HepG2 (cell line): ENCODE measurements around the gene OTOGL. TPM values are rescaled to one million over a fixed set of nuclear protein-coding genes. Genes with fewer than 3 reads are reported as not detected.

Experiments used
- ATAC-seq: fragments of 200-7000 bp; cut with Tn5 transposase; 3 replicates; pipeline ENCODE4 v1.9.1; 2020; ENCODE audit warnings: mild to moderate bottlenecking, moderate library complexity
- BruUV-seq: library from RNA; stranded (reverse); fragments of 400-500 nt; replicated peaks from 2 replicates; lab custom pipeline; 2021; lab: Mats Ljungman, UMichigan
- CTCF ChIA-PET: fragments of 300-600 bp; formaldehyde crosslinking; extraction: SDS; loops from one replicate; lab custom pipeline; 2021; ENCODE audit warnings: low total read pairs, inconsistent platforms, low intra/inter-chr PET ratio; lab: Yijun Ruan, JAX
- POLR2A ChIA-PET: fragments of 350-600 bp; sonication (Branson Sonifier 250); formaldehyde crosslinking; loops from one replicate; lab custom pipeline; 2020; ENCODE audit warnings: antibody characterized with exemption, inconsistent platforms; lab: Yijun Ruan, JAX
- DNase-seq: peaks from one replicate; pipeline ENCODE4 v3.0.0-alpha.2; 2015; ENCODE audit warnings: low spot score
- FAIRE-seq: peaks from 3 replicates; lab custom pipeline; 2011; peaks lifted over from hg19 to GRCh38; lab: Jason Lieb, UNC
- H2AFZ ChIP-seq: one replicate; pipeline ENCODE4 v1.6.1; 2011; ENCODE audit warnings: low read length, inconsistent platforms
- H3K27ac ChIP-seq: fragments of 300-600 bp; 3 replicates; pipeline ENCODE4 v1.8.0; 2011; ENCODE audit warnings: mixed run types, mild to moderate bottlenecking, mixed read lengths, low read length, inconsistent platforms; ENCODE audit not compliant: insufficient read depth; ENCODE audit errors: extremely low read length
- H3K27me3 ChIP-seq, 2 experiments: fragments of 200-600 bp in 1 of 2; 2 replicates in 1 of 2; 3 replicates in 1 of 2; pipeline versions ENCODE4 v1.6.0 to v1.8.0; 2011; ENCODE audit warnings: low read length in 2 of 2, mild to moderate bottlenecking in 2 of 2, moderate library complexity in 2 of 2, inconsistent platforms in 1 of 2; ENCODE audit not compliant: insufficient read depth in 2 of 2, control insufficient read depth in 1 of 2
- H3K36me3 ChIP-seq, 2 experiments: fragments of 200-600 bp in 1 of 2; replicated peaks in 1 of 2; 2 replicates in 1 of 2; 3 replicates in 1 of 2; pipeline versions ENCODE4 v1.5.1 to v1.8.0; 2011; ENCODE audit warnings: low read length in 2 of 2, inconsistent platforms in 1 of 2; ENCODE audit not compliant: insufficient read depth in 2 of 2, control insufficient read depth in 1 of 2
- H3K4me1 ChIP-seq: 2 replicates; pipeline ENCODE4 v1.5.1; 2012; ENCODE audit warnings: low read length, inconsistent platforms; ENCODE audit not compliant: insufficient read depth
- H3K4me2 ChIP-seq: 2 replicates; pipeline ENCODE4 v1.6.0; 2011; ENCODE audit warnings: low read depth, low read length, inconsistent platforms
- H3K4me3 ChIP-seq, 3 experiments: fragments of 200-600 bp in 1 of 3; sonication (generic), shearing (Covaris generic) in 1 of 3; replicated peaks in 1 of 3; 2 replicates each; pipeline ENCODE4 v1.5.1; 2011 to 2016; ENCODE audit warnings: low read length in 3 of 3, inconsistent platforms in 2 of 3, low read depth in 2 of 3, mild to moderate bottlenecking in 2 of 3, control low read depth in 1 of 3, mixed read lengths in 1 of 3; ENCODE audit not compliant: insufficient read depth in 1 of 3
- H3K79me2 ChIP-seq: one replicate; pipeline ENCODE4 v1.6.1; 2011; ENCODE audit warnings: low read length, inconsistent platforms; ENCODE audit not compliant: insufficient read depth
- H3K9ac ChIP-seq: 2 replicates; pipeline ENCODE4 v1.6.0; 2011; ENCODE audit warnings: mild to moderate bottlenecking, low read depth, low read length, inconsistent platforms; ENCODE audit not compliant: insufficient read depth
- H3K9me3 ChIP-seq: 2 replicates; pipeline ENCODE4 v1.5.1; 2012; ENCODE audit warnings: mild to moderate bottlenecking, low read length
- H4K20me1 ChIP-seq: 2 replicates; pipeline ENCODE4 v1.6.0; 2011; ENCODE audit warnings: inconsistent platforms, mild to moderate bottlenecking, low read length, moderate library complexity; ENCODE audit not compliant: insufficient read depth
- FOXA1 ChIP-seq, 2 experiments: fragments of 450-650 bp in 1 of 2; sonication (generic) in 1 of 2; formaldehyde crosslinking in 1 of 2; IDR thresholded peaks; 2 replicates each; pipeline versions ENCODE4 v1.4.0 to v1.6.1; 2016 to 2020; ENCODE audit warnings: missing genetic modification reagents in 1 of 2
- MEIS1 ChIP-seq: sonication (generic); formaldehyde crosslinking; IDR thresholded peaks from 2 replicates; pipeline ENCODE4 v1.9.0; 2021; ENCODE audit warnings: mild to moderate bottlenecking, missing genetic modification reagents, moderate library complexity, borderline replicate concordance
- WGBS: methylation state at CpG from one replicate; pipeline ENCODE4 v1.1.6; 2017; ENCODE audit warnings: low lambda C conversion rate; 5-methylcytosine and 5-hydroxymethylcytosine counted together
- in situ Hi-C: cut with HindIII; loops from 2 replicates; pipeline ENCODE4 v1.10.0; 2017; ENCODE audit warnings: low pct_unique_long_range_greater_than_20kb; ENCODE audit not compliant: extremely low pct_ligation_motif_present
- intact Hi-C: fragments of 100-400 bp; cut with micrococcal nuclease; formaldehyde crosslinking; loops from one replicate; pipeline ENCODE4 v1.10.0; 2022; ENCODE audit not compliant: unreplicated experiment
- polyA plus RNA-seq, 8 experiments: library from polyadenylated mRNA; depleted of rRNA in 3 of 8; stranded (reverse) in 7 of 8; unstranded in 1 of 8; fragments of >200 nt; fragmentation: Illumina TruSeq in 4 of 8; extraction: Trizol in 4 of 8; gene quantifications; 2 replicates each; pipeline versions ENCODE4 v1.2.1 to v1.2.3, GENCODE V29; 2011 to 2016; ENCODE audit warnings: low read depth in 4 of 8, missing spikeins in 1 of 8, mixed read lengths in 1 of 8; ENCODE audit not compliant: insufficient read depth in 1 of 8
- total RNA-seq, 5 experiments: library from RNA; depleted of rRNA; stranded (reverse); fragments of >200 nt; fragmentation: Illumina TruSeq; extraction: Trizol; gene quantifications; 2 replicates each; pipeline ENCODE4 v1.2.3, GENCODE V29; 2016; ENCODE audit warnings: low read depth in 1 of 5
- TF ChIP-seq, protein P1 (sequence below): sonication (generic); formaldehyde crosslinking; conservative IDR thresholded peaks from 2 replicates; pipeline ENCODE4 v1.8.1; 2023; ENCODE audit warnings: missing genetic modification reagents
- TF ChIP-seq, protein P2 (sequence below): sonication (generic); formaldehyde crosslinking; IDR thresholded peaks from 2 replicates; pipeline ENCODE4 v1.5.0; 2020; ENCODE audit warnings: mild to moderate bottlenecking, missing genetic modification reagents
- TF ChIP-seq, protein P3 (sequence below): sonication (generic); formaldehyde crosslinking; IDR thresholded peaks from 2 replicates; pipeline ENCODE4 v1.9.0; 2022; ENCODE audit warnings: low read depth, missing genetic modification reagents
- TF ChIP-seq, protein P4 (sequence below), 2 experiments: sonication (generic) in 1 of 2; formaldehyde crosslinking in 1 of 2; IDR thresholded peaks; 2 replicates each; pipeline versions ENCODE4 v1.4.0 to v1.6.1; 2018 to 2020; ENCODE audit warnings: missing genetic modification reagents in 2 of 2, borderline replicate concordance in 1 of 2, low read depth in 1 of 2, mild to moderate bottlenecking in 1 of 2, missing biosample characterization in 1 of 2

OTOGL gene
- total and polyA plus RNA-seq, 2 of the 13 experiments (the other 11 are each of a cell fraction or from before 2014, with no cell fraction given): not detected

DNA sequence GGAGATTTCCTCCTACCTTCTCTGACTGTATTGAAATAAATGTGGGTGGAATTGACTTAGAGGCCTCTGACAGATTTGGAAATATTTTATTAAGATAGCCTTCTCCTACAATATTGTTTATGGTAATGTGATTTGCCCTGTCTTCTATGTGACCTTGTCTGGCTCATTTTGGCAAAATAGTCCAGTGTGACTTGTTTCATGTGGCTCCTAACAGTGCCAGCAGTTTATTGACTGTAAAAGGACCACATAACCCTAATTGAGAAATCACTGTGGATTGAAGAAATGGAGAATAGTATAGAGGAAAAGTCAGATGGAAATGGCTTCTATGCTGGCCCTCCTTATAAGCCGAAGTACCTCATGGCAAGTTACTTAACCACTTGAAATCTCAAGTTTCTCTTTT is 173.8 kb downstream of the OTOGL start:
- Histone ChIP-seq H3K9me3 (no peaks in the 10 kb centered on the region), H3K27ac (no peak overlapping the region), H2AFZ (no peak overlapping the region), H3K4me3 (no peak overlapping the region), H3K27me3 (no peaks in the 10 kb centered on the region), H3K4me1 (no peaks in the 10 kb centered on the region), H3K9ac (no peak overlapping the region), H3K79me2 (no peaks in the 10 kb centered on the region), H3K36me3 (no peaks in the 10 kb centered on the region), H4K20me1 (no peaks in the 10 kb centered on the region), H3K4me2 (no peak overlapping the region)
- ATAC-seq (no peak), FAIRE-seq (no peak), DNase-seq (no peak)
- ChIA-PET CTCF (no interaction called here), POLR2A (no interaction called here)
- no TSS peak for BruUV-seq
- intact Hi-C loops (no loop called here), in situ Hi-C loops (loop anchor here (5.0 kb wide), 1 partner anchor 81 kb away; no protein-coding TSS in a partner anchor)
- WGBS: 0% methylated on average over 1 of the region's 1 CpG
- TF ChIP-seq, protein P1, sequence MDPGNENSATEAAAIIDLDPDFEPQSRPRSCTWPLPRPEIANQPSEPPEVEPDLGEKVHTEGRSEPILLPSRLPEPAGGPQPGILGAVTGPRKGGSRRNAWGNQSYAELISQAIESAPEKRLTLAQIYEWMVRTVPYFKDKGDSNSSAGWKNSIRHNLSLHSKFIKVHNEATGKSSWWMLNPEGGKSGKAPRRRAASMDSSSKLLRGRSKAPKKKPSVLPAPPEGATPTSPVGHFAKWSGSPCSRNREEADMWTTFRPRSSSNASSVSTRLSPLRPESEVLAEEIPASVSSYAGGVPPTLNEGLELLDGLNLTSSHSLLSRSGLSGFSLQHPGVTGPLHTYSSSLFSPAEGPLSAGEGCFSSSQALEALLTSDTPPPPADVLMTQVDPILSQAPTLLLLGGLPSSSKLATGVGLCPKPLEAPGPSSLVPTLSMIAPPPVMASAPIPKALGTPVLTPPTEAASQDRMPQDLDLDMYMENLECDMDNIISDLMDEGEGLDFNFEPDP (CRISPR knock-in tag): no peak
- TF ChIP-seq, protein P2, sequence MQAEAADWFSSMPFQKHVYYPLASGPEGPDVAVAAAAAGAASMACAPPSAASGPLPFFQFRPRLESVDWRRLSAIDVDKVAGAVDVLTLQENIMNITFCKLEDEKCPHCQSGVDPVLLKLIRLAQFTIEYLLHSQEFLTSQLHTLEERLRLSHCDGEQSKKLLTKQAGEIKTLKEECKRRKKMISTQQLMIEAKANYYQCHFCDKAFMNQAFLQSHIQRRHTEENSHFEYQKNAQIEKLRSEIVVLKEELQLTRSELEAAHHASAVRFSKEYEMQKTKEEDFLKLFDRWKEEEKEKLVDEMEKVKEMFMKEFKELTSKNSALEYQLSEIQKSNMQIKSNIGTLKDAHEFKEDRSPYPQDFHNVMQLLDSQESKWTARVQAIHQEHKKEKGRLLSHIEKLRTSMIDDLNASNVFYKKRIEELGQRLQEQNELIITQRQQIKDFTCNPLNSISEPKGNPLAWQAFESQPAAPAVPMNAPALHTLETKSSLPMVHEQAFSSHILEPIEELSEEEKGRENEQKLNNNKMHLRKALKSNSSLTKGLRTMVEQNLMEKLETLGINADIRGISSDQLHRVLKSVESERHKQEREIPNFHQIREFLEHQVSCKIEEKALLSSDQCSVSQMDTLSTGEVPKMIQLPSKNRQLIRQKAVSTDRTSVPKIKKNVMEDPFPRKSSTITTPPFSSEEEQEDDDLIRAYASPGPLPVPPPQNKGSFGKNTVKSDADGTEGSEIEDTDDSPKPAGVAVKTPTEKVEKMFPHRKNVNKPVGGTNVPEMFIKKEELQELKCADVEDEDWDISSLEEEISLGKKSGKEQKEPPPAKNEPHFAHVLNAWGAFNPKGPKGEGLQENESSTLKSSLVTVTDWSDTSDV (CRISPR knock-in tag): no peak
- TF ChIP-seq, protein P3, sequence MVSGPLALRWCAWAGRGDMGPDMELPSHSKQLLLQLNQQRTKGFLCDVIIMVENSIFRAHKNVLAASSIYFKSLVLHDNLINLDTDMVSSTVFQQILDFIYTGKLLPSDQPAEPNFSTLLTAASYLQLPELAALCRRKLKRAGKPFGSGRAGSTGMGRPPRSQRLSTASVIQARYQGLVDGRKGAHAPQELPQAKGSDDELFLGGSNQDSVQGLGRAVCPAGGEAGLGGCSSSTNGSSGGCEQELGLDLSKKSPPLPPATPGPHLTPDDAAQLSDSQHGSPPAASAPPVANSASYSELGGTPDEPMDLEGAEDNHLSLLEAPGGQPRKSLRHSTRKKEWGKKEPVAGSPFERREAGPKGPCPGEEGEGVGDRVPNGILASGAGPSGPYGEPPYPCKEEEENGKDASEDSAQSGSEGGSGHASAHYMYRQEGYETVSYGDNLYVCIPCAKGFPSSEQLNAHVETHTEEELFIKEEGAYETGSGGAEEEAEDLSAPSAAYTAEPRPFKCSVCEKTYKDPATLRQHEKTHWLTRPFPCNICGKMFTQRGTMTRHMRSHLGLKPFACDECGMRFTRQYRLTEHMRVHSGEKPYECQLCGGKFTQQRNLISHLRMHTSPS: no peak
- TF ChIP-seq, protein P4, sequence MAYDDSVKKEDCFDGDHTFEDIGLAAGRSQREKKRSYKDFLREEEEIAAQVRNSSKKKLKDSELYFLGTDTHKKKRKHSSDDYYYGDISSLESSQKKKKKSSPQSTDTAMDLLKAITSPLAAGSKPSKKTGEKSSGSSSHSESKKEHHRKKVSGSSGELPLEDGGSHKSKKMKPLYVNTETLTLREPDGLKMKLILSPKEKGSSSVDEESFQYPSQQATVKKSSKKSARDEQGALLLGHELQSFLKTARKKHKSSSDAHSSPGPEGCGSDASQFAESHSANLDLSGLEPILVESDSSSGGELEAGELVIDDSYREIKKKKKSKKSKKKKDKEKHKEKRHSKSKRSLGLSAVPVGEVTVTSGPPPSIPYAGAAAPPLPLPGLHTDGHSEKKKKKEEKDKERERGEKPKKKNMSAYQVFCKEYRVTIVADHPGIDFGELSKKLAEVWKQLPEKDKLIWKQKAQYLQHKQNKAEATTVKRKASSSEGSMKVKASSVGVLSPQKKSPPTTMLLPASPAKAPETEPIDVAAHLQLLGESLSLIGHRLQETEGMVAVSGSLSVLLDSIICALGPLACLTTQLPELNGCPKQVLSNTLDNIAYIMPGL (CRISPR knock-in tag; IDR thresholded peaks at IDR 0.05; ENCODE audit: borderline replicate concordance in 1 of 2, low read depth in 1 of 2): no peak
- TF ChIP-seq FOXA1 (IDR thresholded peaks at IDR 0.05) (no peak), FOXA1 (CRISPR knock-in tag; IDR thresholded peaks at IDR 0.05) (no peak), MEIS1 (CRISPR knock-in tag) (no peak)
